GM21529 (cell line): ENCODE measurements around the gene CCNJL.
"Not testable (repeated sequence)": the region's sequence is repeated elsewhere in the genome, so short reads cannot be mapped to it uniquely, and the experiment has no call there.

Experiments
- ATAC-seq: cut with Tn5 transposase; IDR thresholded peaks from one replicate; pipeline ENCODE4 v1.9.1; 2021; ENCODE audit not compliant: unreplicated experiment

Gene CCNJL, protein sequence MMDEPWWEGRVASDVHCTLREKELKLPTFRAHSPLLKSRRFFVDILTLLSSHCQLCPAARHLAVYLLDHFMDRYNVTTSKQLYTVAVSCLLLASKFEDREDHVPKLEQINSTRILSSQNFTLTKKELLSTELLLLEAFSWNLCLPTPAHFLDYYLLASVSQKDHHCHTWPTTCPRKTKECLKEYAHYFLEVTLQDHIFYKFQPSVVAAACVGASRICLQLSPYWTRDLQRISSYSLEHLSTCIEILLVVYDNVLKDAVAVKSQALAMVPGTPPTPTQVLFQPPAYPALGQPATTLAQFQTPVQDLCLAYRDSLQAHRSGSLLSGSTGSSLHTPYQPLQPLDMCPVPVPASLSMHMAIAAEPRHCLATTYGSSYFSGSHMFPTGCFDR

DNA sequence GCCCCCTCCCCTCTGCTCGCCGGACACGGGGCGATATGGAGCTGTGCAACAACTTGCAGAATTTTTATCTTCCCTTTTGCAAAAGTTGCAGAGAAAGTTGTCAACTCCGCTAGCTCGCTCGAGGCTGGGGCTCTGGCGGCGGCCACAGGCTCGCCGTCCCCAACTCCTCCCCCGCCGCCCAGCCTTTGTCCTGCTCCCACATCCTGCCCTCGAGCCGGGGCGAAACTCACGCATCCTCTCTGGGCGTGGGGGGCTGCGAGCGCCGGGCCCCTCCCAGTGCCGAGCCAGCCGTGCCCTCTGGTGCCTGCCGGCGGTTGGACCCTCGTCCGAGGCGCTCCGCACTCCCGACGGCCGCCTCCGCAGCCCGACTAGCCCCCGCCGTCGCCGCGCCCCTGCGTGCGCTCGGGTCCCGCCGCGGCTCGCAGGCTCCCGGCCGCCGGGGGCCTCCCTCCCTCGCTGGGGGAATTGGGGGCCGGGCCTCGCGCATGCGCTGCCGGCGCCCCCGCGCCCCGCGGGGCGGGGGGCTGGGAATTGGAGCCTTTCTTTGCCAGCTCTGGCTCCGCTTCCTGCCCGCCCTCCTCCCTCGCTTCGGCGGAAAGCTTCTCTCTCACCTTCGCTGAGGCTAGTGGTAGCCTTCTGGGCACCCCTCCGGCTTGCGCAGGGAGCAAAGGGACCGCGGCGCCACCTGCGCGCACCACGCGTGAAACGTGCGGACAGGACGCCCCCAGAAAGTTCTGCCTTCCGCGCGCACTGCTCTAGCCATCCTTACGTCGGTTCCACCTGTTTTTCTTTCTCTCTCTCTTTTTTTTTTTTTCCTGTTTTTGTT is at the start of gene CCNJL:
Gene CCNJL, minus strand, starts transcription at position 431 of the 826 bp plus-strand sequence. CDS start 641 bp downstream, outside the sequence.
- ATAC-seq, result no peak

DNA sequence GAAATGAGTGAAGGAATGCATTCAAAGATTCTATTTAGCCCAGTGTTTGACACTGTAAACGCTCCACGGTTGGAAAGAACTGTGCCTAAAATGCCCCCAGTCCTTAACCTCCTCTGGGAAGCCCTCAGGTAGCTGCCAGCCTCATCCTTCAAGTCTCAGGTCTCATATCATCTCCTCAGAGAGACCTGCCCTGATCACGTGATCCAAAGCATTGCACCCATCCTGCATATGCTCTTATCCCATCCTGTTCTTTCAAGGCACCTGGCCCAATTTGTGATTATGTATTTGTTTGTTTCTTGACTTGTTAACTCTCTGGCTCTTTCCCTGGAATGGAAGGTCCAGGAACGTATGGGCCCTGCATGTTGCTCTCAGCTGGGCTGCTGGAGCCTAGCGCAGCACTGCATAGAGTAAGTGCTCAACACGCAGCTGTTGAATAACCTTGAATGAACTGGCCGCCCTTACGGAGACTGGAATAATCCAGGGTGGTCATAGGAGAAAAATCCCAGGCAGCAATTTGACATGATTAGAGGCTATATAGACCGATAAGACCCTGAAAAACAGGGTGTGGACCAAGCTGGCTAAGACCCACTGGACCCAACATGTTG is 49.4 kb upstream of the CCNJL start:
- no peak for ATAC-seq

DNA sequence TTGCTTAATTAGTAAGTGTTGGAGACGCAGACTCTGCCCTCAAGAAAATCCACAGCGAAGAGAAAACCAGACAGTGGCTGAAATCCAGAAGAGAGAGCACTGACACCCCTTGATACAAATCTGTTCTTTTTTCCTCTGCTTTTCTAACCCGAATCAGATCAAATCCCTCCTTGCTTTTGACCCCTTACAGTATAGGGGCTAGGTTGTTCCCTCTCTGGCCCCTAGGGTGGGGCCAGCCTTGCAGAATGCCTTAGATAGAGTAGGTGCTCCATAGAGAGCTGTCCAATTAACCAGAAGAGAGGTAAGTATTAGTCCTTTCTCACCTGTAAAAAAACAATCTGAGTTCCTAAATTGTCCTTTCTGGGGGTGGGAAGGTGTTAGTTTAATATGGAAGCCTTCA is 47.9 kb upstream of the CCNJL start:
- no peak for ATAC-seq

DNA sequence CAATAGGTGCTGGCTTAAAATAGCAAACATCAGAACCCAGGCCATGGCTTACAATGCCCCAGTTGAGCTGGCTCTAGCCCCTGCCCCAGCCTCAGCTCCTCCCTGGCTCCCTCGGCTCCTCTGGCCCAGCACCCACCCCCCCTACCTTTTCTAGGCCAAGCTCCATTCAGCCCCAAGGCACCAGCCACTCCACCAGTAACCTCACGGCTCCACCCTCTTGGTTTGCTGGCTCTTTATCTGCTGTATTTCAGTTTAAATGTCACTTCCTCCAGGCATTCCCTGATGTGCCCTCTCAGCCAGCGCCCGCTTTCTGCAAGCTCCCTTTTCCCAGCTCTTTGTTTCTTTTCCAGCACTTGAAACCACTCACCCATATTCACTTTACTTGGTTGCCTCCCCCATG is 47.5 kb upstream of the CCNJL start:
- ATAC-seq, result no peak

DNA sequence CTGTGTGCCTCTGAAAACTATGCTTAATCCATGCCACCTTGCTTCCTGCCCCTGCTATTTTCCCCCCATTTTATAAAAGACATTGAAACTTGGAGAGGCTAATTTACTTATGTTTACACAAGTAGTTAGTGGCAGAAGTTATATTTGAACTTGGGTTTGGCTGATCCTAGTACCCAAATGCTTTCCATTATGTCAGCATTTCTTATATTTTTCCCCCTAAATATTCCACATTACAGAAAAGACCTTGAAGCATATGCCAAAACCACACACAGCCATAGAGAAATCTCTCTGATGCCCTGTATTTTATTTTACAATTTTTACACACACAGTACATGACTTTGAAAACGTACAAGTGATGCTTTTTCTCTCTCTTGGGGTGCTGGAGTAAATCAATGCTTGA is 46.9 kb upstream of the CCNJL start:
- no peak for ATAC-seq

DNA sequence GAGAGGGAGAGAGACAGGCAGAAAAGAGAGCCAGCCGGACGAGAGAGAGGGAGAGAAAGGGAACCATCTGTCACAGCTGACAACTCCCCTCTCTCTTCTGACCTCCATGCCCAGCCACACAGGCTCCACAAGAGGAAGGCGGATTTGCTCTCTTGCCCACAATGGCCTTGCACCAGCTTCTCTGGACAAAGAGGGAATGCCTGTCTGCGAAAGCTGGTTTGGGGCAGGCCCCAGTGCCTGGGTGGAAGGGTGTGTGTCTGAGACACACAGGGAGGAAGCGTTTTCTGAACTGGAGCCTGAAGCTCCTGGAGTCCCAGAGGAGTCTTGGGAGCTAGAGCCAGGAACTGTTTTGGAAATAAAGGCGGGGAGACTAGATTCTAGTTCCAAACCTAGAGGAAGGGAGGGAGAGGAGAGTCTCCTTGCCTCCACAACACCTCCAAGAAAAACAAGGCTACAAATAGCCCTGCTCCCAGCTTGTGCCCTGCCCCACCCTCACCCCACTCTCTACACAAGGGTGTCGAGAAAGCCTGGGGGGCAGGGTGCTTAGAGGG is 45.6 kb upstream of the CCNJL start:
- ATAC-seq, result no peak

DNA sequence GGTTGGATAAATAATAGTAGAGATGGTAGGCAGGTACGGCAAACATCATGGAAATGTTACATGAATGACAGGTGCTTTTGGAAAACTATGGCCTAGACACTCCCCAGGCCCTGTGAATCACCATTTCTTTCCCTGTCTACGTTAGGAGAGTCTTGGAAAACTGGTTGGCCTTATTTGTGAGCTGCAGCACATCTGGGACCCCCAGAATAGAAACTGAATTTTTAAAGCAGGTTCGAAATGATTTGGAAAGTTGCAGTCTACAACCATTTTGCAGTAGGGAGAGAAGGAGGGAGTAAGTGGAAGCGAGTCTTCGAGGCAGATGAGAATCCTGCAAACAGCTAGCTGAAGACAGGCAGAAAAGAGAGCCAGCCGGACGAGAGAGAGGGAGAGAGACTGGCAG is 45.0 kb upstream of the CCNJL start:
- ATAC-seq, result no peak

DNA sequence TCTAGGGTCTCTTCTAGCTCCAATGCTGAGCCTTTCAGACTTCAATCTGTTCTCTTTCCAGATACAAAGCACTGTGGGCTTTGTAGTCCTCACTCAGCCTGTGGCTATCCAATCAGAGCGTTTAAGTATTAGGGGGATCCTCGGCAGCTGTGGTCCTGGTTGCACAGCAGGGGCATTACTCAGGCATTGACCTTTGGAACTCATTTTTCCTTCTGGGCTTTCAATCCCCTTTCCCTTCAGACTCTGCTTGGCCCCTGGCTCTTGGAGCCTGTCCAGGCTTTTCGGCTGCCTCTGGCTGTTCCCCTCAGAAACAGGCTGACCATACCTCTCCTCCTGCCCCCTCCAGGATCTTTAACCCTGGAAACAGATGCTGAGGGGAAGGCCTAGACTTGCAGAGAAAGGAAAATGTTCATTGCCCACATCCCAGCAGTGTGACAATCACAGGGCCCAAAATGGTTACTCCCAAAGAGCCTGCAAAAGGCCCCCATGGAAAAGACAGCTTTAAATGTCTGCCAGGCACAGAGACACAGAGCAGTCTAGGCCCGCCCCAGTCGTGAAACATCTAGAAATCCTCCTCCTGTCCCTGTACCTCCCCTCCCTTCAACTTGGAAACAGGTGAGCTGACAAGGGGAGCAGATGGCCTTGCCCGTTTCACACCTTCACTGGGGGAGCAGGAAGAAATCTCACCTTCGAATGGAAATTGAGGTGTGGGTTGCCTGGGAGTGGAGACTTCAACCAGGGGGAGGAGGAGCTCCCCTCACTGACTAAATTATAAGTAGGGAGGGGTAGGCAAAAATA is 44.4 kb upstream of the CCNJL start:
- ATAC-seq, result no peak

DNA sequence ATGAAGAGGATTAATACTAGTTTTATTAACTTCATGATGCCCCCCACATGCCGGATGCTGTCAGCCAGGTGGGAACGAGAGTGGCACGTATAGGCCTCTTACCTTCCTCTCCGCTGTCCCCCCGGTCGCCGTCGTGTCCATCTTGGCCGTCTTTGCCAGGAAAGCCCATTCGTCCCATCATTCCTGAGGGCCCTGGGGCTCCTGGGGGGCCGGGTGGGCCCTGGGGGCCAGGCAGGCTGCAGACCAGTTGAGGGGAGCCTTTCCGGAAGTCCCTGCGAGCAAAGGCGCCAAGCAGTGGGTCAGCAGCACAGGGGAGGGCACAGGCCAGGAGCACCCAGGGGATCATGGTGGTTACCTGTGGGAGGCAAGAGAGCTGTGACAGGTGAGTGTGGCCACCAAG is 42.3 kb upstream of the CCNJL start:
- no peak for ATAC-seq

DNA sequence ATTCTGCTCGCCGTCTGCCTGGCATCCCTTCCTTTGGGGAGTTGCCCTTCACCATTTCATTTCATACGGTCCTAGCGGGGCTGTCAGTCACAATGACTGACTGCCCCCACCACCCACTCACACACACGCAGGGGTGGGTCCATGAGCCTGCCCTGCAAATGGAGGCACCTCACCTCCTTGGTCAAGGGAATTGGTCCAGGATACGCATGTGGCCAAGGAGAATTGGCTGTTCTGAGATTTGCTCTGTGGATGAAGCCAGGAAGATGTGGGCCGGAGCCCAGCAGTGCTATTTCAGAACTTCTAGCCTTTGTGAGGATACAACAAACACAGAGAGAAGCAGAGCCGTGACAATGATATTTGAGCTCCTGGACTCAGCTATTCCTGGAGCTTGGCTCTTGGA is 41.0 kb upstream of the CCNJL start:
- ATAC-seq, result no peak

DNA sequence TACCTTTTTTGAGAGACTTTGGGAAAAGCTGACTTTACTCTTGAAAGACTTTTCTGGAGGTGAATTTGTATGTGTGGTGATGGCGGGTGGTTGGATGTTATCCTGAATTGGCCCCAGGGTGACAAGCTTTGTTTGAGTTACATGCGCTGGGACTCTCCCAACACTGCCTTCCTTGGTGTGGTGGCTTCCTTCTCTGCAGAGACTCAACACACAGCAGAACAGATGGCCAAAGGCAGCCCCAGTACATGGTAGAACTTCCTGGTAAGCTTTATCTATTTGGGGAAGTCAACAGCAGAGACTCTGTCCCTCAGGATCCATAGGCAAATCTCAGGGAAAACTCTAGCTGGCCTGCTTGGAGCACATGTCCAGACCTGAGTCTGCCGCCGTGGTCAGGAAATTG is 39.9 kb upstream of the CCNJL start:
- no peak for ATAC-seq

DNA sequence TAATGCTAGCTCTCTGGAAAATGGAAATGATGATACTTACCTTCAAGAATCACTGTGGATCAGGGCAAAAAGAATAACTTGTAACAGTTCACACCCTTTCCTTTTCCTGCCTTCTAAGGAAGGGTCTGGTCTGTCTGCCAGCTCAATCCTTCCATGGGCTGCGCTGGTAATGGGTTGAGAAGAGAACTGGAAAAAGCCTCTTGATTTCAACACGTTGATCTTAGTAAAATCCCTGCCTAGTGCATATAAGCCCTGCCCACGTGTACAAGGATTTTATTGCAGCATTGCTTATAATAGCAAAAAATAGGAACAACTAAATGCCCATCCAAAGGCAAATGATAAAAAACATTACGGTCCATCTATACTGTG is 37.6 kb upstream of the CCNJL start:
- no peak for ATAC-seq

DNA sequence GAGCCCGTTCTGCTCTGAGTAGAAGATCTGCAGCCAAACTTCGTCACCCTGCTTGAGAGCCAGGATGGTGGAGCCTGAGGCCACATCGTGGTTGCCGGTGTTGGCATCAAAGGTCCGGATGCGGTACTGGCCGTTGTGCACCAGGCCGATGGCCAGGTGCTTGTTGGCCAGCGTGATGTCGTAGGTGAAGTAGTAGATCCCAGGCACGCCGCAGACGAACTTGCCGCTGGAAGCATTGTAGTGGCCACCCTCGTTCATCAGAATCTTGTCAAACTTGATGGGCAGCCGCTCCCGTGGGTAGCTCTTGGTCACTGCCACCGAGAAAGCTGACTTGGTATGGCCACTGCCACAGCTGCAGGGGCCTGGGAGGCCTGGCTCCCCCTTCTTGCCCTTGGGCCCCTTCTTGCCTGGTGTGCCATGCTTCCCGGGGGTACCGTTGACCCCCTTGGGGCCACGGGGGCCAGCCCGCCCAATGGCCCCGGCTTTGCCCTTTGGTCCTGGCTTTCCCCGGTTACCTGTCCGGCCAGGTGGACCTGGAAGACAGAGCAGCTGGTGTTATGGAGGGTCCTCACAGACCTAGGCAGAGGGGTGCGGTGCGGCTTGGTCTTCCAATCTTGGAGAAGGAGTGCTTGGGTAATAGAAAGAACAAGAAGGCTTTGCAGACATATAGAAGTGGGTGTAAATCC is 37.0 kb upstream of the CCNJL start:
- ATAC-seq, result no peak

DNA sequence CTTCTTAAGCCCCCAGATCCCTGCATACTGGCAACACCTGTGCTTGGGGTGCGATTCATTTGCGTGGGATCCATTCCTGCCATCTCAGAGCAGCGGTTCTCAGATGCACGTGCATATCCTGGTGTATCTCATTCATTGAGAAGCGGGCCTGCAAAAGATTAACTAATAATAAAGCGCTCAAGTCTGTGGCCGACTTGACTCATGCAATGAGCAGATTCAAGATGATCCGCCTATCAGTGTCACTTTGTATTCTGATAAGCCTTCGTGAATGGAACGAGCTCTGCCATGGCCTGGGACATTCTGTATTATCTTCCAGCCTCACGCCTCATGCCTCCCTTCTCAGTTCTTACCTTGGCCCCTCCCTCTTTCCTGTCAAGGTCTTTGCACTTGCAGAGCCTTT is 35.7 kb upstream of the CCNJL start:
- no peak for ATAC-seq

DNA sequence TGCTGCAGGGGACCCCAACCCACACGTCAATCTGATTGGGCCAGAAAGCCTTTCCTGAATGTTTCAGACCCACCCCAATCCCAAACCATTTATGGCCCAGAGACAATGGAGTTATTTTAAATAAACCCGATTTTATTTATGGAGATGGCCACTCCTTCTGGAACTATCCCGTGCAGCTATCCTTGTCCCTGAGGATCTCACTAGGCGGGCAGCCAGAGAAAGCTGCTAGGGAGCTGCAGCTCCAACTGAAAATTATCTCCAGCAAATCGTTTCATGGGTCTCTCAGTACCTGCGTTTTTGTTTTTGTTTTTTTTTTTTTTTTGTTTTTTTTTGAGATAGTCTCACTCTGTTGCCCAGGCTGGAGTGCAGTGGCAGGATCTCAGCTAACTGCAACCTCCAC is 35.1 kb upstream of the CCNJL start:
- no peak for ATAC-seq

DNA sequence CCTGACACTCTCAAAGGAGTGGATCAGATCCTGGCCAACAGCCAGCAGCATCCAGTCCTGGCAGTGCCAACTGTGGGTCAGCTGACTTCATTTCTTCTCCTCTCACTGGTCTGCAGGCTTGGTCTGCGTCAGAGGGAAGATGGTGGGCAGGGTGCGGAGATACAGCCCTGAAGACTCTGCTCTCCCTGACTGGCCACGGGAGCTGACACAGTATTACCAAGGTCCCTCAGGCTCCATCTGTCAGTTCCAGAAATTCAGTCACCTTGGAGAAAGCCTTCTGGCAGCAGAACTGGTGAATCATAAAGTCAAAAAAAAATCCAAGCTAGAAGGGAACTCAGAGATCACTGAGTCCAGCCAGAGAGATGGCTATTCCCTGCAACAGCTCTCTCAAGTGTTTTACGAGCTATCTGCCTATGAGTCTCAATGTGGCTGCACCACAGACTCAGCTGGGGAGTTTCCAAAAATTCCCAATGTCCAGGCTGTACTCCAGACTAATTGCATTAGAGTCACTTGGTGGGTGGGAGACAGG is 30.1 kb upstream of the CCNJL start:
- no peak for ATAC-seq

DNA sequence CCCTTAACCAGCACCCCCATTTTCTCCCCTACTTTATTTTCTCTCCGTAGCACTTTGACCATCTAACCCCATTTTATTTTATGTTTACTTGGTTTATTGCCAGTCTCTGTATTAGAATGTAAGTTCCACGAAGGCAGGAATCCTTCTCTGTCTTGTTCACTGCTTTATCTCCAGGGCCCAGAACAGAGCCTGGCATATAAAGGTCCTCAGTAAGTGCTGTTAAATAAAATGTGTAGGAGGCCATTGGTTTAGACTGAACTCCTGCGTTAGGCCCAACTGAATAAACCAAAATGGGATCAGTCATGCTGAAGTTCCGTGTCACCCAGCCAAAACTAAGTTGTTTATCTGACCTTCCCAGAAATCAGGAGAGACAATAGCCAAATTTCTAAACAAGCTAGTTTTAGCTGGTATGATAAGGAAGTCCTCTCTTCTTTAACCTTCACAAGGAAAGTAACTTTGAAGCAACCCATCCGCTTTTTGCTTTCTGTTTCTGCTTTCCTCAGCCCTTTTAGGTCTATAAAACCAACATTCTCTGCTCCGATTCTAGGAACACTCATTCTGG is 29.0 kb upstream of the CCNJL start:
- ATAC-seq, result no peak

DNA sequence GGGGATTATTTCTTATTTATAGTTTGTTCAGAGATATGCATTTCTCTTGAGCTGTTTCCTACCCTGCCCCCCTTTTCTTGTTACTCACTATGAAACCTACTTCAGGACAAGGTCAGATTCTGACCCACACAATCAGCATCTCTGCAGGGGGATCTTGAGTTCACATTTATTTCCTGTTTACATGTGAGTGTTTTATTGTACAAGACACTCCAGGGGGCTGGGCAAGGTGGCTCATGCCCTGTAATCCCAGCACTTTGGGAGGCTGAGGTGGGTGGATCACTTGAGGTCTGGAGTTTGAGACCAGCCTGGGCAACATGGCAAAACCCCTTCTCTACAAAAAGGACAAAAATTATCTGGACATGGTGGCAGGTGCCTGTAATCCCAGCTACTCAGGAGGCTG is 28.1 kb upstream of the CCNJL start:
- not testable (repeated sequence) for ATAC-seq

DNA sequence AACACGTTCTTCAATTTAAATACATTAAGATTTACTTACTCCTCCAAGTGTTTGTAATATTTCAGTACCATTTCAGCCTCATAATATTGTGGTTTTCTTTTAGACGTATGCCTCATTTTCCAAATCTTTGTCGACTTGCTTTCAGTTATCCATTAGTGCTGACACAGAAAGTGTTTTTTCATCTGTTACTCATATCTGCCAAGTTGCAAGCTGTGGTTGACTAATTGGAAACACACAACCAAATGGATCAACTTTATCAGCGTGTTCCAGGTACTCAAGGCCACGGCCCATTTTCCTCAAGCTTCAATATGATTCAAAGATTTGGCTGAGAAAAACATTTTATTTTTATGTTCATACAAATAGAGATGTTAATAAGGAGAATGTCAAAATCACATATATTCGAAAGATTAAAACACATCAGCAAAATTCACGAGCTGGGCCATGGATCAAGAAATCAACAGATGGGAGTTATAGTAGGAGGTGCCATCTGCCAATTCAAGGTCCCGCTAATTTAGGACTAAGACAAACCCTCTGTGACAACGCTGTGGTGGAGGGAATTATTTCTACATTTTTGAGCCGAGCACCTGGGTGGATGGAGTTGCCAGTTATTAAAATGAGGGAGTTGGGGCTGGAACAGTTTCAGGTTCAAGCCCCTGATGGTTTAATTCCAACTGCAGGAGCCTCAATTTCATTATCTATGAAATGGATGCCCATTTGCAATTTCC is 27.2 kb upstream of the CCNJL start:
- ATAC-seq, result no peak
